Activated T-helper 1 cell treated with anti-CD3 and anti-CD28 coated beads, Interleukin-12 subunit alpha, Interleukin-12 subunit beta, Interleukin-2, Interleukin-4 antibody, amounts not matched to agents 30 ng/mL and 10 ng/mL and 1 ng/mL, durations not matched to agents 14 hours and 24 hours and 36 hours (primary cell): ENCODE data around the gene BBS1. TPM values are rescaled to one million over a fixed set of nuclear protein-coding genes. Genes with fewer than 3 reads are reported as not detected.

Source experiments
- DNase-seq: peaks from one replicate; pipeline ENCODE4 v3.0.0; 2021; ENCODE audit warnings: low spot score
- H3K27ac Mint-ChIP-seq: one replicate; pipeline ENCODE4 v1.8.0; 2021; ENCODE audit warnings: mild to moderate bottlenecking, mixed read lengths
- H3K27me3 Mint-ChIP-seq: one replicate; pipeline ENCODE4 v1.8.0; 2022; ENCODE audit warnings: mild to moderate bottlenecking, moderate library complexity, mixed read lengths; ENCODE audit not compliant: insufficient read depth
- H3K36me3 Mint-ChIP-seq: one replicate; pipeline ENCODE4 v1.8.0; 2021; ENCODE audit warnings: low read depth, mixed read lengths
- H3K4me1 Mint-ChIP-seq: one replicate; pipeline ENCODE4 v1.8.0; 2021; ENCODE audit warnings: low read depth, mixed read lengths
- H3K4me3 Mint-ChIP-seq: one replicate; pipeline ENCODE4 v1.8.0; 2021; ENCODE audit warnings: mild to moderate bottlenecking, moderate library complexity, mixed read lengths
- H3K9me3 Mint-ChIP-seq: one replicate; pipeline ENCODE4 v1.8.0; 2021; ENCODE audit warnings: mixed read lengths
- intact Hi-C: fragments of 100-400 bp; cut with micrococcal nuclease; formaldehyde crosslinking; loops from one replicate; pipeline ENCODE4 v1.15.1; 2024
- total RNA-seq: library from RNA; stranded (reverse); gene quantifications from 2 replicates; pipeline ENCODE4 v1.2.3, GENCODE V29; 2022

Gene BBS1
- total RNA-seq, 1 donor from 2014 or later: 18.1 TPM

GRCh38 chr11:66480117-66480938 lies 30.1 kb upstream of the BBS1 start, which contains the start of gene DPP3:
DPP3 (plus strand) TSS chr11:66480434; CDS start chr11:66482201, 1,767 bp downstream.
- peaks cover 4% of the 10 kb centered on the region for H3K36me3 Mint-ChIP-seq
- intact Hi-C loops: loop anchor here (1.0 to 2.0 kb wide), 8 partner anchors 14 to 478 kb away; partner anchors contain the start of genes ACTN3, BBS1, PC and PELI3
- H3K9me3 Mint-ChIP-seq: no peaks in the 10 kb centered on the region
- DNase-seq: peak; percentile 96
- H3K4me1 Mint-ChIP-seq: peaks cover 44% of the 10 kb centered on the region
- H3K27ac Mint-ChIP-seq: peak within 1 kb of the TSS; percentile 82
- H3K4me3 Mint-ChIP-seq: peak within 1 kb of the TSS; percentile 89
- no peaks in the 10 kb centered on the region for H3K27me3 Mint-ChIP-seq

- Mint-ChIP-seq H3K4me1 (peaks cover 18% of the 10 kb centered on the region), H3K4me3 (no peak overlapping the region), H3K9me3 (no peaks in the 10 kb centered on the region), H3K27me3 (no peaks in the 10 kb centered on the region), H3K36me3 (peaks cover 14% of the 10 kb centered on the region), H3K27ac (no peak overlapping the region)
- intact Hi-C loops: no loop called here
- DNase-seq: no peak
Measured at GRCh38 chr11:66484806-66485380, 25.5 kb upstream of the BBS1 start.

- no peak overlapping the region for H3K4me3 Mint-ChIP-seq
- no peak overlapping the region for H3K27ac Mint-ChIP-seq
- no peaks in the 10 kb centered on the region for H3K9me3 Mint-ChIP-seq
- H3K27me3 Mint-ChIP-seq: no peaks in the 10 kb centered on the region
- H3K36me3 Mint-ChIP-seq: peaks cover 19% of the 10 kb centered on the region
- H3K4me1 Mint-ChIP-seq: peaks cover 5% of the 10 kb centered on the region
- intact Hi-C loops: no loop called here
- DNase-seq: no peak
Measured at GRCh38 chr11:66488957-66489356, 21.5 kb upstream of the BBS1 start.

GRCh38 chr11:66489636-66490035 lies 20.8 kb upstream of the BBS1 start:
- H3K27me3 Mint-ChIP-seq: no peaks in the 10 kb centered on the region
- no peak for DNase-seq
- H3K4me3 Mint-ChIP-seq: no peak overlapping the region
- H3K9me3 Mint-ChIP-seq: no peaks in the 10 kb centered on the region
- H3K27ac Mint-ChIP-seq: no peak overlapping the region
- H3K36me3 Mint-ChIP-seq: peaks cover 21% of the 10 kb centered on the region
- H3K4me1 Mint-ChIP-seq: peaks cover 4% of the 10 kb centered on the region
- intact Hi-C loops: no loop called here

- peaks cover 22% of the 10 kb centered on the region for H3K36me3 Mint-ChIP-seq
- H3K4me1 Mint-ChIP-seq: no peaks in the 10 kb centered on the region
- no peak overlapping the region for H3K4me3 Mint-ChIP-seq
- H3K27ac Mint-ChIP-seq: no peak overlapping the region
- H3K9me3 Mint-ChIP-seq: no peaks in the 10 kb centered on the region
- DNase-seq: no peak
- intact Hi-C loops: no loop called here
- no peaks in the 10 kb centered on the region for H3K27me3 Mint-ChIP-seq
Measured at GRCh38 chr11:66491315-66491935, 19.0 kb upstream of the BBS1 start.

DNA sequence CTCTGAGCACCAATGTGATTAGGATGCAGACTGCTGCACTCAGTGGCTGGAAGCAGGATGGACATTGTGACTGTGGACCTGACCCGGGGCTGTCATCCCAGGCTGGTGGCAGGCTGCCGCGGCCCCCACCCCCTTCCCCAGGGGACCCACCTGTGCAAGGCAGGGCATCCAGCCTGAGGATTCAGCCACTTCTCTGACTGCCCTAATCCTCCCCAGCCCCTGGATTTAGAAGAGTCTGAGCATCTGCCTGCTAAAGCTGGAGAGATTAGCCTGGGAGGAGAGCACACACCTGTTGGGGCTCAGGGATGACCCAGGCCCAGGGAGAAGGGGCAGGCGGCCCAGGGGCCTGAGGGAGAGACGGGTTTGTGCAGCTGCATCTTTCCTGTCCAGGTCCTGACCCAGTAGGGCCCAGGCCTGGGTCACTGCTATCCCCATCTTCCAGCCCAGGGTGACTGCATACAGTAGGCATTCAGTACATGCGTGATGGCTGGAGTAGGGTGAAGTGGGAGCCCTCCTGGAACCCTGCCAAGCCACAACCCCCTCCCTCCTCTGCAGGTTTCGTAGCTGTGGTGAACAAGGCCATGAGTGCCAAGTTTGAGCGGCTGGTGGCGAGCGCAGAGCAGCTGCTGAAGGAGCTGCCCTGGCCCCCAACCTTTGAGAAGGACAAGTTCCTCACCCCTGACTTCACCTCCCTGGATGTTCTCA lies 18.1 kb upstream of the BBS1 start:
- peaks cover 24% of the 10 kb centered on the region for H3K36me3 Mint-ChIP-seq
- no peaks in the 10 kb centered on the region for H3K4me1 Mint-ChIP-seq
- H3K27me3 Mint-ChIP-seq: no peaks in the 10 kb centered on the region
- no peak for DNase-seq
- intact Hi-C loops: no loop called here
- no peak overlapping the region for H3K27ac Mint-ChIP-seq
- H3K9me3 Mint-ChIP-seq: no peaks in the 10 kb centered on the region
- H3K4me3 Mint-ChIP-seq: no peak overlapping the region

GRCh38 chr11:66493130-66493529 lies 17.3 kb upstream of the BBS1 start:
- no peak for DNase-seq
- H3K27me3 Mint-ChIP-seq: no peaks in the 10 kb centered on the region
- intact Hi-C loops: no loop called here
- no peak overlapping the region for H3K27ac Mint-ChIP-seq
- no peaks in the 10 kb centered on the region for H3K4me1 Mint-ChIP-seq
- H3K4me3 Mint-ChIP-seq: no peak overlapping the region
- peaks cover 21% of the 10 kb centered on the region for H3K36me3 Mint-ChIP-seq
- no peaks in the 10 kb centered on the region for H3K9me3 Mint-ChIP-seq

DNA sequence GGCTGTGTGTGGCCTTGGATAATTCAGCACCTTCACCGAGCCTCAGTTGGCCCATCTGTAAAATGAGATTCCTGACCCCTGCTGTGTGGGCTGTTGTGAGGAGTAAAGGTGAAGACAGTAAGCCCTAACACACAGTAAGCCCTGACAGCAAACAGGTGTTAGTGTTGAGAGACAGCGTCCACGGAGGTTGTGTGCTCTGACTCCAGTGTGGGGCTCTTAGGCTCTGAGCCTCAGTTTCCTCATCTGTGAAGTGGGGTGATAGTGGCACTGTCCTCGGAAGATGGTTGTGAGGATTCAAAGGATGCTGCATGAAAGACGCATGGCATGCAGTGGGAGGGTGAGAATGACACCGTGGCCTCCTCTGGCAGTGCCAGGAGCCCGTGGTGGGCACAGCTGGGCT lies 16.0 kb upstream of the BBS1 start:
- Mint-ChIP-seq H3K9me3 (no peaks in the 10 kb centered on the region), H3K36me3 (peaks cover 21% of the 10 kb centered on the region), H3K27me3 (no peaks in the 10 kb centered on the region), H3K4me3 (no peak overlapping the region), H3K4me1 (no peaks in the 10 kb centered on the region), H3K27ac (no peak overlapping the region)
- intact Hi-C loops: no loop called here
- DNase-seq: no peak

GRCh38 chr11:66494935-66495334 lies 15.5 kb upstream of the BBS1 start:
- H3K9me3 Mint-ChIP-seq: no peaks in the 10 kb centered on the region
- DNase-seq: no peak
- intact Hi-C loops: no loop called here
- H3K4me1 Mint-ChIP-seq: no peaks in the 10 kb centered on the region
- no peak overlapping the region for H3K27ac Mint-ChIP-seq
- peaks cover 22% of the 10 kb centered on the region for H3K36me3 Mint-ChIP-seq
- H3K27me3 Mint-ChIP-seq: no peaks in the 10 kb centered on the region
- no peak overlapping the region for H3K4me3 Mint-ChIP-seq

- peaks cover 21% of the 10 kb centered on the region for H3K36me3 Mint-ChIP-seq
- no peak overlapping the region for H3K4me3 Mint-ChIP-seq
- DNase-seq: no peak
- no peak overlapping the region for H3K27ac Mint-ChIP-seq
- no peaks in the 10 kb centered on the region for H3K9me3 Mint-ChIP-seq
- intact Hi-C loops: no loop called here
- H3K27me3 Mint-ChIP-seq: no peaks in the 10 kb centered on the region
- H3K4me1 Mint-ChIP-seq: no peaks in the 10 kb centered on the region
Measured at GRCh38 chr11:66495401-66495854, 15.0 kb upstream of the BBS1 start.

GRCh38 chr11:66497206-66497605 lies 13.2 kb upstream of the BBS1 start:
- Mint-ChIP-seq H3K27me3 (no peaks in the 10 kb centered on the region), H3K4me1 (no peaks in the 10 kb centered on the region), H3K36me3 (peaks cover 27% of the 10 kb centered on the region), H3K27ac (no peak overlapping the region), H3K9me3 (no peaks in the 10 kb centered on the region), H3K4me3 (no peak overlapping the region)
- intact Hi-C loops: no loop called here
- no peak for DNase-seq

- intact Hi-C loops: no loop called here
- Mint-ChIP-seq H3K27me3 (no peaks in the 10 kb centered on the region), H3K9me3 (no peaks in the 10 kb centered on the region), H3K36me3 (peaks cover 22% of the 10 kb centered on the region), H3K4me1 (no peaks in the 10 kb centered on the region), H3K4me3 (no peak overlapping the region), H3K27ac (no peak overlapping the region)
- no peak for DNase-seq
Measured at GRCh38 chr11:66498506-66498905, 11.9 kb upstream of the BBS1 start.
